Hepatocyte (in vitro differentiated cells): Measurements from ENCODE around the gene POU2F1.

Source experiments
- CTCF ChIP-seq: fragments of 200-600 bp; sonication (generic); IDR thresholded peaks from 2 replicates; pipeline ENCODE4 v1.5.1; 2016; ENCODE audit warnings: antibody characterized with exemption, mild to moderate bottlenecking; ENCODE audit not compliant: poor library complexity
- EZH2 ChIP-seq: fragments of 200-600 bp; sonication (generic); IDR thresholded peaks from 2 replicates; pipeline ENCODE4 v1.6.1; 2016; ENCODE audit warnings: antibody characterized with exemption, mild to moderate bottlenecking, borderline replicate concordance

GRCh38 chr1:167430849-167431242 lies 210.2 kb downstream of the POU2F1 start:
- TF ChIP-seq CTCF = no peak
- TF ChIP-seq EZH2 = no peak
